Left colon (tissue), 2 donors: ENCODE data around the gene PRKCE. TPM values are rescaled to one million over a fixed set of nuclear protein-coding genes. Genes with fewer than 3 reads are reported as not detected.
A peak's percentile ranks its signal among the peaks of the same experiment; 100 is the strongest.

Experiments
- ATAC-seq: fragments of 200-7000 bp; cut with Tn5 transposase; one replicate; pipeline ENCODE4 v1.9.1; 2020; ENCODE audit warnings: mild to moderate bottlenecking, moderate library complexity
- DNase-seq, 2 donors: peaks; one replicate each; pipeline ENCODE4 v3.0.0-alpha.2; 2020
- intact Hi-C, 2 donors: fragments of 100-400 bp; cut with DNase I in 1 of 2; cut with micrococcal nuclease in 1 of 2; formaldehyde crosslinking; loops; one replicate each; pipeline versions ENCODE4 v1.11.2 to v1.14.0; 2022; cut with DNase I, micrococcal nuclease
- total RNA-seq, 2 donors: library from RNA; stranded (reverse); fragmentation: NEBNext Ultra II Directional; extraction: Animal tissue kit (Norgen Biotek cat#: 25700); gene quantifications; one replicate each; pipeline ENCODE4 v1.2.1, GENCODE V29; 2021
- donor health status: DM: no; HTN: no; CAD: no.
- donor health status: DM: yes; HTN: yes; CAD: no.

Gene PRKCE
- total RNA-seq, 2 donors from 2014 or later: 22.2 to 29.2 TPM

GRCh38 chr2:45763255-45763654 is 111.8 kb downstream of the PRKCE start:
- DNase-seq (no peak), ATAC-seq (no peak)
- intact Hi-C loops: no loop called here

GRCh38 chr2:45763797-45764196 is 112.3 kb downstream of the PRKCE start:
- DNase-seq (no peak), ATAC-seq (no peak)
- intact Hi-C loops: no loop called here

- DNase-seq (no peak), ATAC-seq (peak; percentile 15)
- intact Hi-C loops: no loop called here
Measured at GRCh38 chr2:45765007-45765727, 113.7 kb downstream of the PRKCE start.

DNA sequence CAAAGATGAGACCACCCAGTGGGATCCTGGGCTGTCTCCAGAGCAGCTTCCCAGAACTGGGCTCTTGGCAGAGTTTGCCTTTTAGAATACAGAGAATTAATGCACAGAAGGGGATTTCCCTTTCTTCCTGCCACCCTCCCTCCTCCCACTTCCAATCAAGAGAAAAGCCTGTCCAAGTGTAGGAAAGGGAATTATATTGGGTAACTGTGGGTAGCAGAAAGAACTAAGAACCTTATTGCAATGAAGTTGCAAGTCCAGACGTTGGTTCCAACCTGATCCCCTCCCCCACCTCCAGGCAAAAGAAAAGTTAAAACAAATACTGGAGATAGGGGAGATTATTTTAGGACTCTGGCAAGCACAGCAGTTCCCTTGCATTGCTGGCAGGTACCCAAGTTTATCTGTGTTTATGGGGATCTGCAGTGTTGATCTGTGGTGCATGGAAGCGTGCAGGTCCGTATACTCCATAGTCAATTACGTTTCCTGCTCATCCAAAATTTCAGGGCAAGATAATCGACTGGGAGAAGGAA is 114.3 kb downstream of the PRKCE start:
- intact Hi-C loops: no loop called here
- peak in 1 of 2 donors; percentile 44 for DNase-seq
- peak; percentile 91 for ATAC-seq

- ATAC-seq: no peak
- no peak for DNase-seq
- intact Hi-C loops: no loop called here
Measured at GRCh38 chr2:45768208-45768607, 116.7 kb downstream of the PRKCE start.

DNA sequence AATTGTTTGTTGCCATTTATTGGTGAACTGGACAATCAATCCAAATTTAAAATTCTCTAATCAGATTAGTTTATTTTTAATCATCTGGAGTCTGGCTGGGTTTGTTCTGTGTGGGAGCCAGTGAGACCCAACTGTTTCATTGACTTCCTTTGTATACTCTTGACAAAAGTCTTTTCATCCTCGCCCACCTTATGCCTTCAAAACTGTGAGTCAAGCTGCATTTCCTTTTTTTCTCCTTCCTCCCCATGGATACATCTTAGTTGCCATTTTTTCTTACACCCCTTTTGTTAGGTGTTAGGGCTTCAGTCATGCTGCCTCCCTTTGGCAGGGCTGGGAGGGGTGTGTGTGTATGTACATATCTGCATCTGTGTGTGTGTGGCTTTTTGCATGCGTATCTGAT is 117.6 kb downstream of the PRKCE start:
- no peak for ATAC-seq

GRCh38 chr2:45769854-45770576 is 118.5 kb downstream of the PRKCE start:
- ATAC-seq (no peak), DNase-seq (no peak)
- intact Hi-C loops: no loop called here

More for the DNA sequence above, 117.6 kb downstream of the PRKCE start:
- intact Hi-C loops: no loop called here
- no peak for DNase-seq

GRCh38 chr2:45770811-45771210 is 119.3 kb downstream of the PRKCE start:
- no peak for DNase-seq
- ATAC-seq: no peak
- intact Hi-C loops: no loop called here

DNA sequence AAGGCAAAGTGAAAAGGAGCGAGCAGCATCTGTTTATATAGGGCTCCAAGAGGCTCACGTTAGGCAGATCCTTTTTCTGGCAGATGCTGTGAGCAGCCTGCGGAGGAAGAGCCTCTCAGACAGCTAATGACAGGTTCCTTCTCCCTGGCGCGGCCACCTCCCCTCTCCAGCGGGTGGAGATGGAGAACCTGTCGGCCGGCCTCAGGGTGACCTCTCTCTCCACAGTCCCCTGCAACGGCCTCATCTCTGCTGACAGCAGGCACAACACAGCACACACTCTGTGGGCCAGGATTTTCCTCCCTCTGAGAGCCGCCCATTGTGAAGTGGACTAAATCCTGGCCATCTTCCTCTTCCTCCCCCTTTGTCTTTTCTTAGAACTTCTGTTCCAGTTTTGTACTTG is 119.8 kb downstream of the PRKCE start:
- no peak for ATAC-seq
- peak; percentile 25 to 56 for DNase-seq
- intact Hi-C loops: no loop called here

DNA sequence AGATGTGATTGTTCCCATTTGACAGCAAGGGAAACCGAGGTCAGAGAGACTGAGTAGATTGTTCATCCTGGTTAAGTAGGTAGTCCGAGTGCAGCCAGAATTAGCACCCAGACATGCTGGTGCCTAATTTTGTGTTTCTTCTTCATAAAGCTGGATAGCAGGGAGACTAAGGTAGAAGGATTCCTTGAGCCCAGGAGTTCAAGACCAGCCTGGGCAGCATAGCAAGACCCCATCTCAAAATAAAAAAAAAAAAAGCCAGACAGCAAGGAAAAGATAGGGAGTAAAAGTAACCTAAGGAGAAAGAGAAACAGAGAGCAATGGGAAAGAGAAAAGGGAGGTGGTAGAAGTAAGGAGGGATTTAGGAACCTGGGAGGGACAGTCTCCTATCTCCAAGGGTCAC is 120.6 kb downstream of the PRKCE start:
- intact Hi-C loops: no loop called here
- DNase-seq: no peak
- no peak for ATAC-seq

DNA sequence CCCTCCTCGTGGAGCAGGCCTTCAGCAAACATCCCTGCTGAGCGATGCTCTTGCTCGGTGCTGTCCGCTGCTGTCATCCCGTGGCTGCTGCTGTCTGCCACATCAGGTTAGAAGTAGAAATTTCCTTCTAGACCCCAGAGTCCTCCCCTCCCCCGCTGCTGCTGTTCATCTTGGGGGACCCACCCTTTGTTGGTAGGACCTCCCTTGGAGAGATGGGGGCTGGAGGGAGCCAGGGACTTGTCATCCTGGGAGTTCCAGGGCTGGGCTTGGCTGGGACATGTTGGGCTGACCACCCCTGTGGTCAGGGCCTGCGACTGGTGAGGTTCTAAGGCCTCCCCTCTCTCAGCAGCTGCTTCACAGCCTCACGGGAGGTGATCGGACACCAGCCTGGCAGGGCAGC is 122.4 kb downstream of the PRKCE start:
- intact Hi-C loops: no loop called here
- DNase-seq (no peak), ATAC-seq (no peak)

DNA sequence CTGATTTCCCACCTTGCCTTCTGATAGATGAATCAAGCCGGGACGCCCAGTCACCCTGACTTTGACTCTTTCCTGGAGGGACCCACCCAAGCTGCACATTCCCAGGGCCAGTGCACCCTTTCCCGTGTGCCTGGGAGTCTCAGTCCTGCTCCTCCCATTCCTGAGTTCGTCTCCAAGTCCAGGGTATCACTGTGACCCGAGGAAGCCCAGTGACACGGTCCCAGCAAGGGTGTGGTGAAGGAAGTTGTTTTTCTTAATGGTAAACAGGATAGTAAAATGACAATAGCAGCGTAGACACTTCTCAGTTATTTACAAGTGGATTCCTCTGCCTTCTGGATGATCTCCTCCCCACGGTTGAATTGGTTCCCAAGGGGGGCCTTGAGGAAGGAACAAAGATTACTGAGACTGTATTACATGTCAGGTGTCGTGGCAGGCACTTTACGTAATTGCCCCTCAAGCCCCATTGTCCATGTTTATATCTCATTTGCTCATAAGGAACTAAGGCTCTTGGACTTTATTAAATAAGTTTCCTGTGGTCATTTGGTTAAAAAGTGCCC is 123.3 kb downstream of the PRKCE start:
- peak in 1 of 2 donors; percentile 34 for DNase-seq
- intact Hi-C loops: loop anchor here (5.0 kb wide), 2 partner anchors 122 to 127 kb away; partner anchors contain the start of gene PRKCE (in 1 of the 2)
- peak; percentile 90 for ATAC-seq

DNA sequence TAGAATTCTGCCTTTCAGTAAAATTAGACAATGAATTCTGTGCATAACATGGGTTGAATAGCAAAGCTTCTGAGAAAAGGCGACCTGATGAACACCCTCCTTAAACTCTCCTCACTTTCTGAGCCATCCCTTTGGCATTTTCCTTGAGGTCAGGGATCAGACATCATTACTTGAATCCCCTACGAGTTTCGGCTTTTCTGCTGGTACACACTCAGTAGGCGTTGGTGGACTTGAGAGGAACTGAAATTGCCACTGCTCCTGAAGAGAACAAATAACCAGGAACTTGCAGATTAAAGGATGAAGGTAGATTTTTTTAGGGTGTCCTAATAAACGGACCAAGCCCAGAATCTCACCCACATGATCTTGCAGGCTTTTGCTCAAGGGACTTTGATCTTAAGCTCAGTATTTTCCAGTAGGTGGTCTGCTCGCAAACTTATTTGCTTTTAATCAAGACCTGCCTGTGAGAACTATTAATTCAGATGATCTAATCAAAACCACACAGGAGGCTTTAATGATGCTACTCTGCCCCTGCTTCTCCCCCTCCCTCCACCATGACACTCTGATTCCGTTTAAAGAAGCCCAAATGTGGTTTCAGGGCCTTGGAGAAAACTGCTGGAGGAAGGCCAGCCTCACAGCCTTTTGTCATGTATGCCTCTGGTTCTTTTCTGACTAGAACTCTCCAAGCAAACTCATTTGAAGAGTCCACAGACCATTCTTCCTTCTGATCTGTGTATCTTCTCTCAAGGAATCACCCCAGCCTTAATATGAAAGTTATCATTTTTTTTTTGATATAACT is 124.9 kb downstream of the PRKCE start:
- ATAC-seq: no peak
- no peak for DNase-seq
- intact Hi-C loops: loop anchor here (5.0 kb wide), 2 partner anchors 124 to 129 kb away; partner anchors contain the start of gene PRKCE (in 1 of the 2)

- DNase-seq (no peak), ATAC-seq (no peak)
- intact Hi-C loops: loop anchor here (5.0 kb wide), 2 partner anchors 126 to 131 kb away; partner anchors contain the start of gene PRKCE (in 1 of the 2)
Measured at GRCh38 chr2:45777996-45778719, 126.7 kb downstream of the PRKCE start.

DNA sequence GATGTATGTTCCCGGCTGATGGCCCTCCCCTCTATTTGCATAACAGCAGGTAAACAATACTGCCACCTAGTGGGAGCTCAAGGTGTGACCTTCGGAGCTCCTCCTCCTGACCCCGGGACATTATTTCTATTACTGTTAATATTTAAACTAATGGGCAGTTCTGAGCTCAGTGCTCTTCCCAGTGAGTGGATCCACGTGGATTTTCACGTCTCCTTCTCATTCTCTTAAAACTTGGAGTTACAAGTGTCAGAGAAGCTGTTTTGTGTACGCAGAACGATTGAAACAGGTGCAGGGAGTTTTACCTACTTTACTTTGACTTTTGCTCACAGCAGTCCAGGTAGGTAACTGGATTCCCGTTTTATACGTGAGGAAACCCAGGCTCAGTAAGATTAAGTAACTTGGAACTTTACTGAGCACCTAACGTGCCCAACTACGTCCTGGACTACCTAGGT is 127.3 kb downstream of the PRKCE start:
- peak; percentile 64 for ATAC-seq
- intact Hi-C loops: loop anchor here (5.0 kb wide), 2 partner anchors 126 to 131 kb away; partner anchors contain the start of gene PRKCE (in 1 of the 2)
- DNase-seq: peak; percentile 61 to 75

- intact Hi-C loops: no loop called here
- ATAC-seq: no peak
- no peak for DNase-seq
Measured at GRCh38 chr2:45780541-45781463, 129.3 kb downstream of the PRKCE start.

GRCh38 chr2:45781464-45781811 is 130.0 kb downstream of the PRKCE start:
- ATAC-seq (no peak), DNase-seq (no peak)
- intact Hi-C loops: no loop called here
